Measurements from ENCODE around the gene SMCO2.
A peak's percentile ranks its signal among the peaks of the same experiment; 100 is the strongest.

Gene SMCO2

GRCh38 chr12:27517546-27517945 is 71.0 kb downstream of the SMCO2 start:
- TF ChIP-seq ISL1 (CRISPR knock-in tag; IDR thresholded peaks at IDR 0.05) (peak; percentile 47), ESRRG (CRISPR knock-in tag; IDR thresholded peaks at IDR 0.05) (no peak), ZC3H10 (CRISPR knock-in tag; IDR thresholded peaks at IDR 0.05) (peak; percentile 33; the same call in 1 of the 2 replicates)
- ATAC-seq = peak; percentile 64

- TF ChIP-seq PATZ1 (CRISPR knock-in tag; IDR thresholded peaks at IDR 0.05; ENCODE audit: borderline replicate concordance) = peak; percentile 88
- TF ChIP-seq ZNF565 (CRISPR knock-in tag; conservative IDR thresholded peaks at IDR 0.05; ENCODE audit: low read depth) = no peak
- TF ChIP-seq TOX (CRISPR knock-in tag; IDR thresholded peaks at IDR 0.05; ENCODE audit: borderline replicate concordance) = 0 out of 2 replicates have a peak, but pooled peaks have one; percentile 10
- TF ChIP-seq CSRNP3 (CRISPR knock-in tag; IDR thresholded peaks at IDR 0.05) = peak; percentile 94
- peak; percentile 85; the same call in 1 of the 2 replicates for TF ChIP-seq SNAI2 (CRISPR knock-in tag; IDR thresholded peaks at IDR 0.05)
- peak; percentile 54; the same call in 1 of the 2 replicates for TF ChIP-seq GLIS3 (CRISPR knock-in tag; IDR thresholded peaks at IDR 0.05)
- no peak for TF ChIP-seq ARNTL (CRISPR knock-in tag; IDR thresholded peaks at IDR 0.05; ENCODE audit: borderline replicate concordance, low read depth)
- TF ChIP-seq ZNF70 (CRISPR knock-in tag; IDR thresholded peaks at IDR 0.05) = no peak
- TF ChIP-seq CREB5 (CRISPR knock-in tag; IDR thresholded peaks at IDR 0.05; ENCODE audit: low read depth) = peak; percentile 83
- peak; percentile 84; the same call in 1 of the 2 replicates for TF ChIP-seq ESRRG (CRISPR knock-in tag; IDR thresholded peaks at IDR 0.05)
- TF ChIP-seq CSDC2 (CRISPR knock-in tag; IDR thresholded peaks at IDR 0.05) = no peak
- TF ChIP-seq ZFP30 (CRISPR knock-in tag; IDR thresholded peaks at IDR 0.05) = no peak
- TF ChIP-seq TCF4 (CRISPR knock-in tag; IDR thresholded peaks at IDR 0.05; ENCODE audit: borderline replicate concordance) = peak; percentile 99
- no peak for TF ChIP-seq ZFP3 (CRISPR knock-in tag; IDR thresholded peaks at IDR 0.05)
- TF ChIP-seq ISL1 (CRISPR knock-in tag; IDR thresholded peaks at IDR 0.05) = peak; percentile 97
- no peak for TF ChIP-seq PPARA (CRISPR knock-in tag; IDR thresholded peaks at IDR 0.05; ENCODE audit: borderline replicate concordance)
- TF ChIP-seq OSR1 (CRISPR knock-in tag; IDR thresholded peaks at IDR 0.05) = no peak
- peak; percentile 26; the same call in 1 of the 2 replicates for TF ChIP-seq POU6F1 (CRISPR knock-in tag; IDR thresholded peaks at IDR 0.05; ENCODE audit: borderline replicate concordance, low read depth)
- peak; percentile 97 for TF ChIP-seq TSHZ2 (CRISPR knock-in tag; IDR thresholded peaks at IDR 0.05)
- no peak for TF ChIP-seq ZNF8 (CRISPR knock-in tag; IDR thresholded peaks at IDR 0.05)
- peak; percentile 3; the same call in 1 of the 2 replicates for TF ChIP-seq ZC3H10 (CRISPR knock-in tag; IDR thresholded peaks at IDR 0.05)
- no peak for TF ChIP-seq RARB (CRISPR knock-in tag; IDR thresholded peaks at IDR 0.05)
- TF ChIP-seq BACH2 (CRISPR knock-in tag; IDR thresholded peaks at IDR 0.05; ENCODE audit: borderline replicate concordance) = no peak
- peak; percentile 74 for ATAC-seq
Measured at GRCh38 chr12:27517961-27518665, 71.6 kb downstream of the SMCO2 start.

All from SK-N-SH treated with all-trans-retinoic acid at 6 μM for 48 hours (cell line).